Hepatocyte (in vitro differentiated cells): ENCODE measurements around the gene CSRP2.

Experiments used
- EZH2 ChIP-seq: fragments of 200-600 bp; sonication (generic); IDR thresholded peaks from 2 replicates; pipeline ENCODE4 v1.6.1; 2016; ENCODE audit warnings: antibody characterized with exemption, mild to moderate bottlenecking, borderline replicate concordance
- EZH2phosphoT487 ChIP-seq: fragments of 200-600 bp; sonication (generic); IDR thresholded peaks from one replicate; pipeline ENCODE4 v1.6.1; 2018; ENCODE audit warnings: antibody characterized with exemption, mild to moderate bottlenecking, low read depth, moderate library complexity; ENCODE audit not compliant: unreplicated experiment, severe bottlenecking
- TF ChIP-seq, protein P1 (sequence below): fragments of 200-600 bp; sonication (generic); IDR thresholded peaks from 2 replicates; pipeline ENCODE4 v1.5.1; 2016; ENCODE audit warnings: antibody characterized with exemption, mild to moderate bottlenecking; ENCODE audit not compliant: poor library complexity

DNA sequence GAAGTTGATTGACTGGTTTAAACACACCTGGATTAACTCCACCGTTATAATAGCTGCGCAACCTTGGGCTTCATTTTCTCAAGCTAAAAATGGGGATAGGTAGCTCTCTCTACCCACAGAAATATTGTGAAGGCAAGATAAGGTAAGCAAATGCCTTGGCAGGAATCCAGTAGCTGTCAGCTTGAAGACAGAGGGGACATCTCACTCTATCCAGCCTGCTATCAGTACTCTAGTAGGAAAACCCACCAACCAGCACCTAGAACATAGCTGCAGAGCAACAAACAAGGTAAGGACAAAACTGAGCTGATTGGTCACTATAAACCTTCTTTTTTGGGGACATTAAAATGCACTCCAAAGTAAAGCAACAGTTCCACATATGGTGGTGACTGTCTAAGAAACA is 7.7 kb downstream of the CSRP2 start:
- TF ChIP-seq, protein P1, sequence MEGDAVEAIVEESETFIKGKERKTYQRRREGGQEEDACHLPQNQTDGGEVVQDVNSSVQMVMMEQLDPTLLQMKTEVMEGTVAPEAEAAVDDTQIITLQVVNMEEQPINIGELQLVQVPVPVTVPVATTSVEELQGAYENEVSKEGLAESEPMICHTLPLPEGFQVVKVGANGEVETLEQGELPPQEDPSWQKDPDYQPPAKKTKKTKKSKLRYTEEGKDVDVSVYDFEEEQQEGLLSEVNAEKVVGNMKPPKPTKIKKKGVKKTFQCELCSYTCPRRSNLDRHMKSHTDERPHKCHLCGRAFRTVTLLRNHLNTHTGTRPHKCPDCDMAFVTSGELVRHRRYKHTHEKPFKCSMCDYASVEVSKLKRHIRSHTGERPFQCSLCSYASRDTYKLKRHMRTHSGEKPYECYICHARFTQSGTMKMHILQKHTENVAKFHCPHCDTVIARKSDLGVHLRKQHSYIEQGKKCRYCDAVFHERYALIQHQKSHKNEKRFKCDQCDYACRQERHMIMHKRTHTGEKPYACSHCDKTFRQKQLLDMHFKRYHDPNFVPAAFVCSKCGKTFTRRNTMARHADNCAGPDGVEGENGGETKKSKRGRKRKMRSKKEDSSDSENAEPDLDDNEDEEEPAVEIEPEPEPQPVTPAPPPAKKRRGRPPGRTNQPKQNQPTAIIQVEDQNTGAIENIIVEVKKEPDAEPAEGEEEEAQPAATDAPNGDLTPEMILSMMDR = no peak
- TF ChIP-seq EZH2phosphoT487 (no peak), EZH2 (no peak)
